CD4-positive, alpha-beta memory T cell (primary cell): ENCODE results near the gene MELTF. TPM values are rescaled to one million over a fixed set of nuclear protein-coding genes. Genes with fewer than 3 reads are reported as not detected.

Source experiments
- CTCF ChIA-PET: fragments of 350-600 bp; sonication (Branson Sonifier 250); formaldehyde crosslinking; loops from one replicate; lab custom pipeline; 2021; ENCODE audit warnings: inconsistent platforms; ENCODE audit not compliant: partially characterized antibody; lab: Charles Lee
- POLR2A ChIA-PET: fragments of 350-600 bp; sonication (Branson Sonifier 250); formaldehyde crosslinking; loops from one replicate; lab custom pipeline; 2021; ENCODE audit not compliant: partially characterized antibody; lab: Charles Lee
- DNase-seq, 5 donors: peaks; one replicate each; pipeline versions ENCODE4 v3.0.0 to v3.0.0-alpha.2; 2020 to 2022; ENCODE audit warnings: mixed read lengths in 1 of 5
- H3K27ac ChIP-seq: one replicate; pipeline ENCODE4 v1.7.0; 2013; ENCODE audit warnings: low read depth, low read length
- H3K27me3 ChIP-seq: 2 replicates; pipeline ENCODE4 v1.7.0; 2013; ENCODE audit warnings: mild to moderate bottlenecking, low read length, moderate library complexity; ENCODE audit not compliant: insufficient read depth
- H3K36me3 ChIP-seq: 2 replicates; pipeline ENCODE4 v1.7.0; 2013; ENCODE audit warnings: mild to moderate bottlenecking, low read length, moderate library complexity; ENCODE audit not compliant: insufficient read depth
- H3K4me1 ChIP-seq: 2 replicates; pipeline ENCODE4 v1.7.0; 2013; ENCODE audit warnings: mild to moderate bottlenecking, low read length, moderate library complexity; ENCODE audit not compliant: insufficient read depth
- H3K4me3 ChIP-seq, 2 donors: one replicate each; pipeline ENCODE4 v1.7.0; 2013; ENCODE audit warnings: low read length in 2 of 2, mild to moderate bottlenecking in 1 of 2
- H3K9me3 ChIP-seq, 2 donors: one replicate each; pipeline ENCODE4 v1.7.0; 2013; ENCODE audit warnings: low read length in 2 of 2, control low read depth in 1 of 2; ENCODE audit not compliant: control insufficient read depth in 1 of 2
- H3K27ac Mint-ChIP-seq, 7 donors: one replicate each; pipeline ENCODE4 v1.8.0; 2020 to 2021; ENCODE audit warnings: mixed read lengths in 7 of 7, mild to moderate bottlenecking in 6 of 7, inconsistent platforms in 3 of 7, moderate library complexity in 3 of 7
- H3K27me3 Mint-ChIP-seq, 2 donors: one replicate each; pipeline ENCODE4 v1.8.0; 2020 to 2021; ENCODE audit warnings: mixed read lengths in 2 of 2
- H3K36me3 Mint-ChIP-seq, 2 donors: one replicate each; pipeline ENCODE4 v1.8.0; 2020 to 2021; ENCODE audit warnings: mixed read lengths in 2 of 2, inconsistent platforms in 1 of 2, mild to moderate bottlenecking in 1 of 2
- H3K4me1 Mint-ChIP-seq, 4 donors: one replicate each; pipeline ENCODE4 v1.8.0; 2020 to 2021; ENCODE audit warnings: mixed read lengths in 4 of 4, mild to moderate bottlenecking in 1 of 4
- H3K4me3 Mint-ChIP-seq, 8 donors: one replicate each; pipeline ENCODE4 v1.8.0; 2020 to 2021; ENCODE audit warnings: mixed read lengths in 8 of 8, mild to moderate bottlenecking in 7 of 8, moderate library complexity in 6 of 8, inconsistent platforms in 3 of 8
- H3K9me3 Mint-ChIP-seq, 8 donors: one replicate each; pipeline ENCODE4 v1.8.0; 2020 to 2021; ENCODE audit warnings: mixed read lengths in 8 of 8, mild to moderate bottlenecking in 5 of 8, inconsistent platforms in 3 of 8, moderate library complexity in 1 of 8
- intact Hi-C: fragments of 100-400 bp; cut with micrococcal nuclease; formaldehyde crosslinking; loops from one replicate; pipeline ENCODE4 v1.15.1; 2023
- polyA plus RNA-seq, 2 donors: library from polyadenylated mRNA; unstranded; fragments of 300-500 nt; fragmentation: Illumina TruSeq; gene quantifications; one replicate each; pipeline ENCODE4 v1.2.3, GENCODE V29; 2021
- total RNA-seq, 2 experiments: library from RNA; stranded (reverse); gene quantifications; one replicate each; pipeline ENCODE4 v1.2.3, GENCODE V29; 2021

MELTF gene
- total and polyA plus RNA-seq, 4 experiments from 2014 or later = 0.92 to 1.4 (median 1.2) TPM; not detected in 1

DNA sequence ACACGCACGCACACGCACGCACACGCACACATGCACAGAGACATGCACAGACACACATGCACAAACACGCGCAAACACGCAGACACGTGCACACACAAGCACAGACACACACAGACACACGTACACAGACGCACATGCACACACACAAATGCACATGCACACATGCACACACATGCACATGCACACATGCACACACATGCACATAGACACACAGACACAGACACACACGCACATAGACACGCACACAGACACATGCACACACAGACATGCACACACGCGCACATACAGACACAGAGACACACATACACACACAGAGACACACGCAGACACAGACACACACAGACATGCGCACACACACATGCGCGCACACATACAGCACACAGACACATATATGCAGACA, 34.6 kb downstream of the MELTF start:
- H3K4me3 ChIP-seq = no peak overlapping the region
- Mint-ChIP-seq H3K36me3 (no peaks in the 10 kb centered on the region), H3K27me3 (no peaks in the 10 kb centered on the region), H3K4me1 (no peaks in the 10 kb centered on the region), H3K9me3 (no peaks in the 10 kb centered on the region), H3K27ac (no peak overlapping the region), H3K4me3 (no peak overlapping the region)
- CTCF ChIA-PET = no interaction called here
- no peaks in the 10 kb centered on the region for H3K4me1 ChIP-seq
- no peak for DNase-seq
- H3K9me3 ChIP-seq = no peaks in the 10 kb centered on the region
- no peaks in the 10 kb centered on the region for H3K27me3 ChIP-seq
- no peak overlapping the region for H3K27ac ChIP-seq
- POLR2A ChIA-PET = no interaction called here
- no peaks in the 10 kb centered on the region for H3K36me3 ChIP-seq
- intact Hi-C loops = no loop called here

DNA sequence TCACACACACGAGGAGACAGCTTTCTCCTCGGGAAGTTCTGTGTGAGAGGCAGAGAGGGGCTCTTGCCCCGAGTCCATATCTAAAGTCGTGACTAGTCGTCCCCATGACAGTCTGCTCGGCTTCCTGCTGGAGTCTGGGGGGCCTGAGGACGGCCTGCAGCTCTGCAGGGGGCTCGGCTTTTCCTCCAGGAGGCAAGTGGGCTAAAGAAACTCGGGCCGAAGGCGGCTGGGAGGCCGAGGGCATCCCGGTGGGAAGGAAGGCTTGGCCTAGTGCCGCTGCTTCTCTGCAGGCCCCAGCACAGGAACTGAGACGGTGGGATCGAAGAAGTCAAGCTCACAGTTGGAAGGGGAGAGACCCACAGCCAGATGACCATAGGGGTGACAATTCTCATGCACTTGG, 35.6 kb downstream of the MELTF start:
- Mint-ChIP-seq H3K36me3 (no peaks in the 10 kb centered on the region), H3K4me1 (no peaks in the 10 kb centered on the region), H3K27me3 (no peaks in the 10 kb centered on the region), H3K27ac (no peak overlapping the region), H3K4me3 (no peak overlapping the region), H3K9me3 (no peaks in the 10 kb centered on the region)
- Histone ChIP-seq H3K36me3 (no peaks in the 10 kb centered on the region), H3K27me3 (no peaks in the 10 kb centered on the region), H3K4me1 (no peaks in the 10 kb centered on the region), H3K9me3 (no peaks in the 10 kb centered on the region), H3K27ac (no peak overlapping the region), H3K4me3 (no peak overlapping the region)
- CTCF ChIA-PET = no interaction called here
- DNase-seq = no peak
- intact Hi-C loops = no loop called here
- POLR2A ChIA-PET = no interaction called here

DNA sequence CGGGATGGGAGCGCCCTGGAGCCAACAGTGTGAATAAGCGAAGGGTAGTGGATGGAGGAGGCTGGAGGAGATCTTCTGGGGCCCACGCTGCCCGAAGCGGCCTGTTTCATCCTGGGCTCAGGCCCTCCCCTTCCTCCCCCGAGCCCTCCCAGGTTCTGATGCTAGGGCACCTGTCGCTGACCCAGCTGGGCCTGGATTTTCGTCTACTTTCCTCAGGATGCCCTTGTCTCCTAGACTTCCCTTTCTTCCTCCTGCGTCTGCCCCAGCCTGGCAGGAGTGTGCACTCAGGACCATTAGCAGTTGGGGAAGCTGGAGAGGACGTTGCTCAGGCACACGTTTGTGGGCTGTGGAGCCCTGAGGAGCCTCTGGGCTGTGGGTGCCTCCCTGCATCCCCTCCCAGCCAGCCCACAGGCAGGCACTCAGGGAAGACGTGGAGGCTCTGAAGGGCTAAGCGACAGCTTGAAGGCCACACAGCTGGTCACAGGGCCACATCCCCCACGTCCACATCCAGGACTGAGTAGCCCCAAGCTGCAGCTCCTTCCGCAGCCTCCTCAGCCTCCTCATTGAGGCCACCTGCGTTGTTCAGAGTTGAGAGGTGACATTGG, 37.1 kb downstream of the MELTF start:
- H3K36me3 Mint-ChIP-seq = no peaks in the 10 kb centered on the region
- H3K27me3 Mint-ChIP-seq = no peaks in the 10 kb centered on the region
- no peak overlapping the region for H3K27ac Mint-ChIP-seq
- no peak overlapping the region for H3K4me3 Mint-ChIP-seq
- Histone ChIP-seq H3K27me3 (no peaks in the 10 kb centered on the region), H3K9me3 (no peaks in the 10 kb centered on the region), H3K4me1 (no peaks in the 10 kb centered on the region), H3K36me3 (no peaks in the 10 kb centered on the region), H3K27ac (no peak overlapping the region), H3K4me3 (no peak overlapping the region)
- POLR2A ChIA-PET = no interaction called here
- H3K9me3 Mint-ChIP-seq = no peaks in the 10 kb centered on the region
- no peaks in the 10 kb centered on the region for H3K4me1 Mint-ChIP-seq
- no peak for DNase-seq
- CTCF ChIA-PET = no interaction called here
- intact Hi-C loops = no loop called here

DNA sequence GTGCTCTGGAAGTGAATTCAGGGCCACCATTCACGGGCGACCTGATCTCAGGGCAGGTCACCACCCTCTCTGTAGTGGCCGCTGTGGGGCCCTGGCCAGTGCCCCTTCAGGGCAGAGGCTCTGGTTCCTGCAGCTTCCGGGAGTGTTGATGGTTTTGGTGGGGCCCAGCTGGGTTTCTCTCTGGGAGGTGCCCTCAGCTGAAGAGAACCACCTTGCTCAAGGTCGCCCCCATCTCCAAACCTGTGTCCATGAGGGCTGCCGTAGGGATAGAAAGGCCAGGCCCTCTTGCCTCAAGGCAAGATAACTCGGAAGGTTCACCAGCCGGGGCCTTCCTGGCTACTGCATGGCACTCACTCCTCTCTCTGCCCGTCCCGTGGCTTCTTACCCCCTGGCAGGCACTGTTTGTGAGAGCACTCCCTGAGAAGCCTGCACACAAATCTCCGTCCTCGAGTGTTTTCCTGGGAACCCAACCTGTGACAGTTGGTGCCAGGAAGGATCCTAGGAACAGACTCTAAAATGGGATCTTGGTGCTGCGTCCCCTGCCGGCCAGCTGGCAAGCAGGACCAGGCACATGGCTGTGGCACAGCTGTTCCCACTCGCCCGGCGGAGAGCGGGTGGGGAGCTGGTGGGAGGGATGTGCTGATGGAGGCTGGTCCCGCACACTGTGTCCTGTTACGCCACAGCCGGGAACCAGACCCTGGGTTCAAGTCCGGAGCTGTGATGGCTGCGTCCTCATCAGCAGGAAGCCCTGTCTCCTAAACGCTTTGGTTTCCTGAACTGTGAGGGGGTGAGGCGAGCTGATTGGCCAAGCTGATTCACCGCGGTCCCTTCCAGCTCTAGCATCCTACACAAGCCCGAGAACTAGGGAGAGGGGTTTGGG, 37.8 kb downstream of the MELTF start:
- H3K27ac Mint-ChIP-seq = no peak overlapping the region
- ChIA-PET POLR2A (no interaction called here), CTCF (no interaction called here)
- no peaks in the 10 kb centered on the region for H3K4me1 Mint-ChIP-seq
- Histone ChIP-seq H3K9me3 (no peaks in the 10 kb centered on the region), H3K4me3 (no peak overlapping the region), H3K27ac (no peak overlapping the region), H3K36me3 (no peaks in the 10 kb centered on the region), H3K27me3 (no peaks in the 10 kb centered on the region), H3K4me1 (no peaks in the 10 kb centered on the region)
- no peaks in the 10 kb centered on the region for H3K36me3 Mint-ChIP-seq
- no peak for DNase-seq
- no peak overlapping the region for H3K4me3 Mint-ChIP-seq
- peaks cover 0 to under 1% of the 10 kb centered on the region in 2 donors for H3K27me3 Mint-ChIP-seq
- intact Hi-C loops = no loop called here
- H3K9me3 Mint-ChIP-seq = no peaks in the 10 kb centered on the region

DNA sequence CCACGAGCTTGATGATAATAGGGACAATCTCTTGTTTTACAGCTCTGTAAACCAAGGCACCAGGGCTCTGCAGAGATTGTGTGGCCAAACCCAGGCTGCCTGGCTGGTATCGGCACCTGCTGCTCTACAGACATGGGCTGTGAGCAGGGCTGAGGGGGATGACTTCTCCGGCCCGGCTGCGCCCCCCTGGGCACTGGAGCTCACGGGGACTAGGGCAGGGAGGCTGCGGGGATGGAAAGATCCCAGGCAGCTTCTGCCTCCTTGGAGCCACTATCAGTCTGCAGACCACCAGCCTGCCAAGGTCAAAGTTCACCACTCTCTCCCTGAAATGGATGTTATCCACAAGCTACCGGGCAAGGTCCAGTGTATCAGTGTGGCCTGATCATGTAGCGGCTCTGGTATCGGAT, 39.0 kb downstream of the MELTF start:
- H3K27me3 Mint-ChIP-seq = peaks cover 2 to 4% of the 10 kb centered on the region in 2 donors
- intact Hi-C loops = no loop called here
- no peak overlapping the region for H3K4me3 ChIP-seq
- no peaks in the 10 kb centered on the region for H3K9me3 Mint-ChIP-seq
- DNase-seq = no peak
- no peaks in the 10 kb centered on the region for H3K36me3 ChIP-seq
- H3K9me3 ChIP-seq = no peaks in the 10 kb centered on the region
- no peak overlapping the region for H3K27ac ChIP-seq
- H3K4me3 Mint-ChIP-seq = no peak overlapping the region
- no peaks in the 10 kb centered on the region for H3K36me3 Mint-ChIP-seq
- no peaks in the 10 kb centered on the region for H3K4me1 Mint-ChIP-seq
- no peaks in the 10 kb centered on the region for H3K4me1 ChIP-seq
- no peaks in the 10 kb centered on the region for H3K27me3 ChIP-seq
- CTCF ChIA-PET = no interaction called here
- POLR2A ChIA-PET = no interaction called here
- no peak overlapping the region for H3K27ac Mint-ChIP-seq

GRCh38 chr3:196989721-196990262, 39.8 kb downstream of the MELTF start:
- H3K27ac Mint-ChIP-seq = no peak overlapping the region
- ChIA-PET CTCF (no interaction called here), POLR2A (no interaction called here)
- H3K27ac ChIP-seq = no peak overlapping the region
- H3K4me1 ChIP-seq = no peaks in the 10 kb centered on the region
- H3K27me3 Mint-ChIP-seq = peaks cover 5 to 7% of the 10 kb centered on the region in 2 donors
- no peak overlapping the region for H3K4me3 Mint-ChIP-seq
- no peaks in the 10 kb centered on the region for H3K9me3 Mint-ChIP-seq
- no peaks in the 10 kb centered on the region for H3K36me3 ChIP-seq
- H3K4me3 ChIP-seq = no peak overlapping the region
- H3K4me1 Mint-ChIP-seq = no peaks in the 10 kb centered on the region
- H3K9me3 ChIP-seq = no peaks in the 10 kb centered on the region
- H3K27me3 ChIP-seq = no peaks in the 10 kb centered on the region
- H3K36me3 Mint-ChIP-seq = no peaks in the 10 kb centered on the region
- intact Hi-C loops = no loop called here
- no peak for DNase-seq

GRCh38 chr3:196988241-196989029, 41.2 kb downstream of the MELTF start:
- CTCF ChIA-PET = no interaction called here
- no peak overlapping the region for H3K27ac Mint-ChIP-seq

More at GRCh38 chr3:196988241-196989029, 41.2 kb downstream of the MELTF start:
- POLR2A ChIA-PET = no interaction called here
- Histone ChIP-seq H3K4me3 (no peak overlapping the region), H3K27ac (no peak overlapping the region), H3K27me3 (no peaks in the 10 kb centered on the region), H3K9me3 (no peaks in the 10 kb centered on the region), H3K36me3 (no peaks in the 10 kb centered on the region), H3K4me1 (no peaks in the 10 kb centered on the region)
- H3K4me1 Mint-ChIP-seq = no peaks in the 10 kb centered on the region
- intact Hi-C loops = no loop called here
- H3K27me3 Mint-ChIP-seq = peaks cover 7% of the 10 kb centered on the region in 2 donors
- peaks cover 0 to 5% (median 3%) of the 10 kb centered on the region in 8 donors for H3K9me3 Mint-ChIP-seq
- no peak for DNase-seq
- peaks cover 0 to under 1% of the 10 kb centered on the region in 2 donors for H3K36me3 Mint-ChIP-seq
- no peak overlapping the region for H3K4me3 Mint-ChIP-seq
